KOPT-K1 (cell line): Measurements from ENCODE around the gene GPR39.

ENCODE experiments used
- H3K27ac ChIP-seq: fragments of 200-600 bp; sonication (generic); 2 replicates; pipeline ENCODE4 v1.5.1; 2016; ENCODE audit warnings: antibody characterized with exemption, mild to moderate bottlenecking, low read depth, low read length; ENCODE audit not compliant: poor library complexity, severe bottlenecking
- H3K36me3 ChIP-seq: fragments of 200-600 bp; sonication (generic); 2 replicates; pipeline ENCODE4 v1.5.1; 2017; ENCODE audit warnings: antibody characterized with exemption, mild to moderate bottlenecking, low read length, moderate library complexity; ENCODE audit not compliant: insufficient read depth
- H3K9me3 ChIP-seq: fragments of 200-600 bp; sonication (generic); 2 replicates; pipeline ENCODE4 v1.5.1; 2017; ENCODE audit warnings: antibody characterized with exemption, low read length, mild to moderate bottlenecking; ENCODE audit not compliant: insufficient read depth, poor library complexity, severe bottlenecking

The GPR39 gene

GRCh38 chr2:132676999-132677398 lies 260.4 kb downstream of the GPR39 start:
- H3K9me3 ChIP-seq: no peaks in the 10 kb centered on the region
- H3K36me3 ChIP-seq: no peaks in the 10 kb centered on the region
- no peak overlapping the region for H3K27ac ChIP-seq

- Histone ChIP-seq H3K9me3 (no peaks in the 10 kb centered on the region), H3K36me3 (no peaks in the 10 kb centered on the region), H3K27ac (no peak overlapping the region)
Observed at GRCh38 chr2:132677661-132678060, 261.1 kb downstream of the GPR39 start.

GRCh38 chr2:132678483-132678882 lies 261.9 kb downstream of the GPR39 start:
- Histone ChIP-seq H3K27ac (no peak overlapping the region), H3K36me3 (no peaks in the 10 kb centered on the region), H3K9me3 (no peaks in the 10 kb centered on the region)

GRCh38 chr2:132680544-132680943 lies 263.9 kb downstream of the GPR39 start:
- no peaks in the 10 kb centered on the region for H3K36me3 ChIP-seq
- H3K9me3 ChIP-seq: no peaks in the 10 kb centered on the region
- H3K27ac ChIP-seq: no peak overlapping the region

GRCh38 chr2:132681766-132682165 lies 265.2 kb downstream of the GPR39 start:
- Histone ChIP-seq H3K36me3 (no peaks in the 10 kb centered on the region), H3K27ac (no peak overlapping the region), H3K9me3 (no peaks in the 10 kb centered on the region)

GRCh38 chr2:132690664-132691303 lies 274.2 kb downstream of the GPR39 start:
- Histone ChIP-seq H3K36me3 (no peaks in the 10 kb centered on the region), H3K9me3 (no peaks in the 10 kb centered on the region), H3K27ac (no peak overlapping the region)

- Histone ChIP-seq H3K36me3 (no peaks in the 10 kb centered on the region), H3K27ac (no peak overlapping the region), H3K9me3 (no peaks in the 10 kb centered on the region)
Observed at GRCh38 chr2:132691556-132691955, 275.0 kb downstream of the GPR39 start.

GRCh38 chr2:132692816-132693215 lies 276.2 kb downstream of the GPR39 start:
- no peak overlapping the region for H3K27ac ChIP-seq
- H3K36me3 ChIP-seq: no peaks in the 10 kb centered on the region

More at GRCh38 chr2:132692816-132693215, 276.2 kb downstream of the GPR39 start:
- no peaks in the 10 kb centered on the region for H3K9me3 ChIP-seq
